Erythroblast (primary cell): ENCODE measurements around the gene PMF1.

Experiments used
- GATA1 ChIP-seq: IDR thresholded peaks from 2 replicates; pipeline ENCODE4 v1.6.1; 2011; ENCODE audit warnings: low read depth, mild to moderate bottlenecking, control low read depth, low read length, moderate library complexity
- POLR2A ChIP-seq: IDR thresholded peaks from 2 replicates; pipeline ENCODE4 v1.6.1; 2011; ENCODE audit warnings: mild to moderate bottlenecking, low read length

- no peak for TF ChIP-seq POLR2A
- TF ChIP-seq GATA1: no peak
These were observed 8.1 kb upstream of the PMF1 start for GRCh38 chr1:156204686-156205085.
